ENCODE measurements around the gene GNG7.

DNA sequence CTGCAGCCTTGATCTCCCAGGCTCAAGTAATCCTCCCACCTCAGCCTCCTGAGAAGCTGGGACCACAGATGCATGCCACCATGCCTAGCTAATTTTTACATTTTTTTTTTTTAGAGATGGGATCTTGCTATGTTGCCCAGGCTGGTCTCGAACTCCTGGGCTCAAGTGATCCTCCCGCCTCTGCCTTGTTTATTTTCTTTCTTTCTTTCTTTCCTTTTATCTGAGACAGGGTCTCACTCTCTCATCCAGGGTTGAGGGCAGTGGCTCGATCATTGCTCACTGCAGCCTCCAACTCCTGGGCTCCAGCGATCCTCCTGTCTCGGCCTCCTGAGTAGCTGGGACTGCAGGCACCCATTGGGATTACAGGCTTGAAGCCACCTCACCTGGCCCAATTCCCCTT is 3.8 kb upstream of the GNG7 start:
- TF ChIP-seq, protein P1, sequence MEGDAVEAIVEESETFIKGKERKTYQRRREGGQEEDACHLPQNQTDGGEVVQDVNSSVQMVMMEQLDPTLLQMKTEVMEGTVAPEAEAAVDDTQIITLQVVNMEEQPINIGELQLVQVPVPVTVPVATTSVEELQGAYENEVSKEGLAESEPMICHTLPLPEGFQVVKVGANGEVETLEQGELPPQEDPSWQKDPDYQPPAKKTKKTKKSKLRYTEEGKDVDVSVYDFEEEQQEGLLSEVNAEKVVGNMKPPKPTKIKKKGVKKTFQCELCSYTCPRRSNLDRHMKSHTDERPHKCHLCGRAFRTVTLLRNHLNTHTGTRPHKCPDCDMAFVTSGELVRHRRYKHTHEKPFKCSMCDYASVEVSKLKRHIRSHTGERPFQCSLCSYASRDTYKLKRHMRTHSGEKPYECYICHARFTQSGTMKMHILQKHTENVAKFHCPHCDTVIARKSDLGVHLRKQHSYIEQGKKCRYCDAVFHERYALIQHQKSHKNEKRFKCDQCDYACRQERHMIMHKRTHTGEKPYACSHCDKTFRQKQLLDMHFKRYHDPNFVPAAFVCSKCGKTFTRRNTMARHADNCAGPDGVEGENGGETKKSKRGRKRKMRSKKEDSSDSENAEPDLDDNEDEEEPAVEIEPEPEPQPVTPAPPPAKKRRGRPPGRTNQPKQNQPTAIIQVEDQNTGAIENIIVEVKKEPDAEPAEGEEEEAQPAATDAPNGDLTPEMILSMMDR (IDR thresholded peaks at IDR 0.05): no peak
- no peak for TF ChIP-seq POLR2A (IDR thresholded peaks at IDR 0.05)
